HCT116 (cell line): ENCODE data around the gene THNSL1.

ENCODE experiments used
- CTCF ChIP-seq, 3 experiments: fragments of 200-600 bp in 1 of 3; sonication (generic) in 1 of 3; IDR thresholded peaks in 2 of 3; conservative IDR thresholded peaks in 1 of 3; 2 replicates each; pipeline ENCODE4 v1.5.1; 2012 to 2017; ENCODE audit warnings: low read depth in 2 of 3, low read length in 2 of 3, antibody characterized with exemption in 1 of 3, borderline replicate concordance in 1 of 3, control low read depth in 1 of 3, mild to moderate bottlenecking in 1 of 3, mixed read lengths in 1 of 3, mixed run types in 1 of 3, moderate library complexity in 1 of 3; ENCODE audit not compliant: insufficient read depth in 1 of 3
- EZH2 ChIP-seq: fragments of 200-600 bp; sonication (generic); IDR thresholded peaks from 2 replicates; pipeline ENCODE4 v1.6.1; 2017; ENCODE audit warnings: antibody characterized with exemption, mixed run types
- MAX ChIP-seq: IDR thresholded peaks from 2 replicates; pipeline ENCODE4 v1.6.1; 2012

DNA sequence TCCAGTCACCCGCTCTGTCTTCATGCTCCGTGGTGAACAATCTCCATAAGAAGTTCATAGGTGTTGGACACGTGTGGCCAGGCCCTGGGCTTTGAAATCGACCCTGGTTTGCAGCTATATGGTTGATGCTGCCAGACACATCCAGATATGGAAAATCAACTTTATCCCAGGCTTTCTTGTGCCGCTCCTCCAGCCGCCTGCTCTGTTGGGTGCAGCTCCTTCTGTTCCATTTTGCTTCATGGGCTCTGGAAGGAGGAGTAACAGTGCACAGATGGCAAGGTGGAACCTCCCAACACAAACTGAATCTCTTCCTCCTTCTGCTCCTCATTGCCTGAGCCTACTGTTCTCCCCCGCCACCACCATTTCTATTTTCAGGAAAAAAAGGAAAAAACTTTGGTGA lies 44.7 kb downstream of the THNSL1 start:
- no peak for TF ChIP-seq MAX
- no peak for TF ChIP-seq CTCF (IDR thresholded peaks at IDR 0.05 in 2 of 3, conservative IDR thresholded peaks at IDR 0.05 in 1 of 3; ENCODE audit: borderline replicate concordance in 1 of 3, insufficient read depth in 1 of 3, low read depth in 2 of 3, low read length in 2 of 3)
- no peak for TF ChIP-seq EZH2
